Stimulated activated naive CD4-positive, alpha-beta T cell treated with Interleukin-2 at 50 U/mL for 16 hours (primary cell): ENCODE results near the gene THRAP3.
A peak's percentile ranks its signal among the peaks of the same experiment; 100 is the strongest.
"Not testable (repeated sequence)": the region's sequence is repeated elsewhere in the genome, so short reads cannot be mapped to it uniquely, and the experiment has no call there.

Experiments
- DNase-seq: peaks from one replicate; lab custom pipeline; 2025; lab: John Stamatoyannopoulos, UW

Gene THRAP3

DNA sequence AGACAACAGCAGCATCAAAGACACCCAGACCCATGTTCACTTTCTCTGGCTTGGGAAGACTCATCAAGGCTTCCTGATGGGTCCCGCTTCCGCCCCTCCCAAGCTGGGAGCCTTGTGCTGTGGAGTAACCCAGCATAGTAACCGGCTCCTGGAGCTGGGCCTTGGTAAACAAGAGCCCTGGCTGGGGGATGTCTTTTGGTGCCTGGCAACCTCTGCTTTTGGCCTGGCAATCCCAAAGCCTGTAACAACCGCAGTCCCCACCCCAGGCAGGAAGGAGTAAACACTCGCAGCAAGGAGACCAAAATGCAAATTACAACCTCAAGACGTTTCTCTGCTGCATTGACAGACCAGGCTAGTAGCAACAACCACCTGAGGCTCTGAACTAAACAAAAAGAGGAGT lies 16.9 kb upstream of the THRAP3 start:
- no peak for DNase-seq

DNA sequence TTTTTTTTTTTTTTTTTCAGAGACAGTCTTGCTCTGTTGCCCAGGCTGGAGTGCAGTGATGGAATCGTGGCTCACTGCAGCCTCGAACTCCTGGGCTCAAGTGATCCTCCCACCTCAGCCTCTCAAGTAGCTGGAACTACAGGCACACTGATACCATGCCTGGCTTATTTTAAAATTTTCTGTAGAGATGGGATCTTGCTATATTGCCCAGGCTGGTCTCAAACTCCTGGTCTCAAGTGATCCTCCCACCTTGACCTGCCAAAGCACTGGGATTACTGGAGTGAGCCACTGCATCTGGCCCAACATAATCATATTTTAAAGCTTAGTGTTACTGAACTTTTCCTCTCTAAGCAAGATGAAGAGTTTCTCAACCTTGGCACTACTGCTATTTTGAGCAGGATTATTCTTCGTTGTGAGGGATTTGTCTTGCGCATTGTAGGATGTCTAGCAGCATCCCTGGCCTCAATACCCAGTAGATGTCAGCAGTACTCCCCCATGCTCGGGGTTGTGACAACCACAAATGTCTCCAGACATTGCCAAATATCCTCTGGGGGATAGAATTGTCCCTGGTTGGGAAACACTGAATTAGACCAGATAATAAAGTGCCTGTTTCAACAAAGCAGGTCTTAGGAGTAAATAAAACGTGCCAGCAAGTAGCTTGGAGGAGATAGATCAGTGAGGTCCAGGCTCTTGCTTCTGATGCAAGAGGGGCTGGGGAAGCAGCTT lies 15.1 kb upstream of the THRAP3 start:
- DNase-seq, result no peak

DNA sequence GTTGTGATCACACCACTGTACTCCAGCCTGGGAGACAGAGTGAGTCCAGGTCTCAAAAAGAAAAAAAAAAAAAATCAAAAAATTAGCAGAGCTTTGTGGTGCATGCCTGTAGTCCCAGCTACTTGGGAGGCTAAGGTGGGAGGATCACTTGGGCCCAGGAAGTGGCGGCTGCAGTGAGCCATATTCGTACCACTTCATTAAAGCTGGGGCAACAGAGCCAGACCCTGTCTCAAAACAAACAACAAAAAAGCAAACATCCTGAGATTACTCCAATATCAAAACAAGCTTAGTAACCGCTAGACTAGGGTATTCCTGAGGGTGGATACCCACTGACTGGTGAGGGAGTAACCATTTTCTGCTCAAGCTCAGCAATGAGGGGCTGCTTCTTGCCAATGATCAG lies 12.9 kb upstream of the THRAP3 start:
- DNase-seq, result no peak

DNA sequence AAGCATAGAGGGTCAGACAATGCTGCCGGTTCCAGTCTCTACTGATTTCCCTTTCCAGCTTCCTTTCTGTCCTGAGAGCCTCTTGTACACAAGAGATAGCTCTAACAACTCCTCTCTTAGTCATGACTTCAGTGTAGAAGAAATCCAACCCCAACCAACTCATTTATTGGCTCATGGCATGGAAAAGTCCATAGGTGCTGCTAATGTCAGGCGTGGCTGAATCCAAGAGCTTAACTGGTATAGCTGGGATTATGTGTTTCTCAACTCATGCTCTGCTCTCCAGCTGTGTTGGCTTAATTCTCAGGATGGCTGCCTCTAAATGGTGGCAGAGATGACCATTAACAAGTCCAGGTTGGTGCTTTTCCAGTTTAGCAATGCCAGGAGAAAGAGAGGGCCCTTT lies 12.4 kb upstream of the THRAP3 start:
- no peak for DNase-seq

DNA sequence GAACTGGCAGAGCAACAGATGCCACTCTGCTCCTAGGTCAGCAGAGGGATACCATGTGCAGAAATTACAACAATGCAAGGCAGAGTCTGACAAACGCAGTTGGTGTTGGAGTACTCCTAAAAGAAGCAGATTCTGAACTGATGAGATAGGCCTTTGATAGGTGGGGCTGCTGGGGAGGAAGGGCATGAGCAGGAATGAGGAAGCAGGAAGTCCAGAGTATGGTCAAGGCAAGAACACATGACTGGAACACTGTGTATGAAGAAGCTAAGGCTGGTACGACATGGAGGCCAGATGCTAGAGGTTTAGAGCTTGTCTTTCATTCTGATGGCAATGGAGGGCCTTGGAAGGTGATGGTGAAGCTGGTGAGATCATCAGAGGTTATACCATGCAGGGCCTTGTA lies 11.5 kb upstream of the THRAP3 start:
- DNase-seq, result no peak

DNA sequence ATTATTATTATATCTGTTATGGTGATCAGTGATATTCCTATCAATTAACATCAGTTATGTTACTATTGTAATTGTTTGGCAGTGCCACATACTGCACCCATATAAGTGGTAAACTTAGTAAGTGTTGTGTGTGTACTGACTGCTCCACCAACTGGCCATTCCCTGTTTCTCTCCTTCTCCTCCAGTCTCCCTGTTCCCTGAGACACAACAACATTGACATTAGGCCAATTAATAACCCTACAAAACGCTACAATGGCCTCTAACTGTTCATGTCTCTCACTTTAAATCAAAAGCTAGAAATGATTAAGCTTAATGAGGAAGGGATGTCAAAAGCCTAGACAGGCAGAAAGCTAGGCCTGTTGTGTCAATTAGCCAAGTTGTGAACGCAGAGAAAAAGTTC lies 6.6 kb upstream of the THRAP3 start:
- DNase-seq, result no peak

DNA sequence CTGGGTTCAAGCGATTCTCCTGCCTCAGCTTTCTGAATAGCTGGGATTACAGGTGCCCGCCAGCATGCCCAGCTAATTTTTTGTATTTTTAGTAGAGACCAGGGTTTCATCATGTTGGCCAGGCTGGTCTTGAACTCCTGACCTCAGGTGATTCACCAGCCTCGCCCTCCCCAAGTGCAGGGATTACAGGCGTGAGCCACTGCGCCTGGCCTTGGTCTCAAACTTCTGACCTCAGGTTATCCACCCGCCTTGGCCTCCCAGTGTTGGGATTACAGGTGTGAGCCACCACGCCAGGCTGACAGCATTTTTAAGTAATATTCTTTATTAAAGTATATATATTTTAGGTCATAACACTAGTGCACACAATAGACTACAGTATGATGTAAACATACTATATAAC lies 2.3 kb upstream of the THRAP3 start:
- not testable (repeated sequence) for DNase-seq

DNA sequence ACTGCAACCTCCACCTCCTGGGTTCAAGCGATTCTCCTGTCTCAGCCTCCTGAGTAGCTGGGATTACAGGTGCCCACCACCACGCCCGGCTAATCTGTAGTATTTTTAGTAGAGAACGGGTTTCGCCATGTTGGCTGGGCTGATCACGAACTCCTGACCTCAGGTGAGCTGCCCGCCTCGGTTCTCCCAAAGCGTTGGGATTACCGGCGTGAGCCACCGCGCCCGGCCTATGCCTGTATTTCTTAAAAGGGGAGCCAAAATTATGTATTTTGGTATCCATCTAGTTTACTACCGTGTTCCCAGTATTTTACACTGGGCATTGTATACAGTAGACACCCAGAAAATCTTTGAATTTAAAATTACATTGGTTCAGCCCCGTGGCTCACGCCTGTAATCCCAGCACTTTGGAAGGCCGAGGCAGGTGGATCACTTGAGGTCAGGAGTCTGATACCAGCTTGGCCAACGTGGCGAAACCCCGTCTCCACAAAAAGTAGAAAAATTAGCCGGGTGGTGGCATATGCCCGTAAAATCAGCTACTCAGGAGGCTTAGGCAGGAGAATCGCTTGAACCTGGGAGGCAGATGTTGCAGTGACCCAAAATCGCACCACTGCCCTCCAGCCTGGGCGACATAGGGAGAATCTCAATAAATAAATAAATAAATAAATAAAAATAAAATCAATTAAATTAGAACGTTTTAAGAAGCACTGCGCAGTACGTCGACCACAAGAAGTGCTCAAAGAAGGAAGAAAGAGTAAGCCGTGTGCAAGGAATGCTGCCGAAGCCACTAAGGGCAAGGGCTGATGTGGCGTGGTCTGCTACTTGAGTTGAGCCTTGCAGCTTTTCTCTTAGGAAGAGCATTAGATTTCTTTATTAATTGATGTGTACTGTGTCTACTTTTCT lies 1.5 kb upstream of the THRAP3 start:
- no peak for DNase-seq

DNA sequence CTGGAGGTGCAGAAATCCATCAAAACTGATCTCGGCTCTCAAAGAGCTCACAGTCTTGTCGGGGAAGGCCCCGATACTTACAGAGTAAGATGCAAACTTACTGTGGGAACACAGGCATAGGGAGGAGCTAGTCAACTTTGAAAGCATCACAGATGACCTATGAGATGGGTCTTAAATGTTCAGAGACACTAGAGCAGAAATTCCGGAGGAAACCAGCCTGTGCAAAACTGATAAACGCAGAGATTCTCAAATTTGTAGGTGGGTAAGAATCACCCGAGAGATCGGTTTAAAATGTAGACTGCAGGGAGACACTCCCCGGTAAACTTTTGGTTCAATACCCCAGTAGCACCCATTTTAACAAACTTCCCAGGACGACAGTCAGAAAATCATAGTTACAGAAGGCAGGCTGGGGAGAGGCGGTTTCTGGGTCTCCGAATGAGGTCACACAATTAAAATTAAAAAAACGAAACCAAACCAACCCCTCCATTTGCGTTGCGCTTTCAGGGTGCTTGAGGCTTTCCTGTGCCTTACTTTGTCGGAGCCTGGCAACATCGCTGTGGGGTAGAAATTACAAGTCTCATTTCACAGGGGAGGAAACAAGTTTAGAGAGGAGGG lies 755 bp upstream of the THRAP3 start:
- DNase-seq, result peak; percentile 73

DNA sequence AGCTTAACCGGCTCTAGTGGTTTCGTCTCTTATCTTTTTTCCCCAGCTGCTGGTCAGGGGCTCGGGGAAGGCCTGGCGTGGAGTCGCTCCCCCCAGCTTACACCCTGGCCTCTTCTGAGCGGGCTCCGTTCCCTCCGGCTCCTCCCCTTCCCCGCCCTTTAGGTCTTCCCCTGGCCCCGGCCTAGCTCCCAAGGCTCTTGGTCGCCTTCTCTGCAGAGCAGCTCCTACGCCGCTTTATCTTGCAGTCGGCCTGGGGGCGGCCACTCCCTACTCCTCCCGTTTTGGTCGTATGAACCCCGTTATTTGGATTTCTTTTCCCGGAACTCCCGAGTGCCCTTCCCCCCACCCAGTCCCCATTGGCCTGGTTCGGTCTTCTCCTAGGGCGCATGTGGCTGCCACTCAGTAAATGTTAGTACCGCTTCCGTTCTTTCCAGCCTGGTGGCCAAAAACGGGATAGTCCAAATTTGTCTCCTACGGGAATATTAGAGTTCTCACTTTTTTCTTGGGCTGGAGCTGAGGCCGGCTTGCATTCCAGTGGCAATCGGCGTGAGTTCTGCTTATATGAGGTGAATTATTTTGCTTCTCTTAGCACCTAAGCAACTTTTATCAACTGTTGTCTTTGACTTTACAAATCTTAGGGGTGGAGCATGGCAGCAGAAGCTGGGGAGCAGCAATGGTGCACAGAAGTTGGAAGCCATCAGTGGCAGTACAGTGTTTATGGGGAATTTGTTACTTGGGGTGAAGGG lies 467 bp downstream of the THRAP3 start:
- peak; percentile 90 for DNase-seq

DNA sequence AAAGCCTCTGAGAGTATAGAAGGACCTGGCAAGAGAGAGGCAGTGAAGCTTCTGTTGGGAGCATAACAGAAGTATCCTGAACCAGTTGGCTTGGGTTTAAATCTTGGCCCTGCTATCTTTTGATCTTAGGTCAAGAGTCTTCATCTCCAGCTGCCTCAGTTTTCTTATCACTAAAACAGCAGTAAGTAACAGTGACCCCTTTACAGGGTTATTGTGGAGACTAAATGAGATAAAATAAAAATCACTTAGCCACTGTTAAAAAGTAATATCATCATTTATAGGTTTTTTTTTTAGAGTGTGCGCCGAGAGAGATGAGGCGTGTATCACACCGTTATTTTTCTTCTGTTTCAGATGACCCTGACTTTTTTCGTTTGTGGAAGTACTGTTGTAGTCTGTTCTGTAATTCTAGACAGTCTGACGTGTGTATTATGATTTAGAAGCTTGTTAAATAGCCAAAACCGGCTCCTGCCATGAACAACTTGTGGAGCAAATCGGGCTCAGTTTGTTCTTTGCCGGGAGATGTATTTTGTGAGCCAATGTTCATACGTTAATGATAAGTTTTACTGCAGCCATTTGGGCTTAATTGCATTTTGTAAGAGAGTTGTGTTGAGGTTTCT lies 1.1 kb downstream of the THRAP3 start:
- DNase-seq, result no peak

DNA sequence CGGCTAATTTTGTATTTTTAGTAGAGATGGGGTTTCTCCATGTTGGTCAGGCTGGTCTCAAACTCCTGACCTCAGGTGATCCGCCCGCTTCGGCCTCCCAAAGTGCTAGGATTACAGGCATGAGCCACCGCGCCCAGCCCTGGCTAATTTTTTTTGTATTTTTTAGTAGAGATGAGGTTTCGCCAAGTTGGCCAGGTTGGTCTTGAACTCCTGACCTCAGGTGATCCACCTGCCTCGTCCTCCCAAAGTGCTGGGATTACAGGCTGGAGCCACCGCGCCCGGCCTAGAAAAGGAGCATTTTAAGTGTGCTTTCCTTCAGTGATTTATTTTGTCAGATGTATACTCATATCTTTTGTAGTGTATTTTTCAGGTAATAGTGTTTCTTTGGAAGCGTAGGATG lies 6.0 kb downstream of the THRAP3 start:
- not testable (repeated sequence) for DNase-seq

DNA sequence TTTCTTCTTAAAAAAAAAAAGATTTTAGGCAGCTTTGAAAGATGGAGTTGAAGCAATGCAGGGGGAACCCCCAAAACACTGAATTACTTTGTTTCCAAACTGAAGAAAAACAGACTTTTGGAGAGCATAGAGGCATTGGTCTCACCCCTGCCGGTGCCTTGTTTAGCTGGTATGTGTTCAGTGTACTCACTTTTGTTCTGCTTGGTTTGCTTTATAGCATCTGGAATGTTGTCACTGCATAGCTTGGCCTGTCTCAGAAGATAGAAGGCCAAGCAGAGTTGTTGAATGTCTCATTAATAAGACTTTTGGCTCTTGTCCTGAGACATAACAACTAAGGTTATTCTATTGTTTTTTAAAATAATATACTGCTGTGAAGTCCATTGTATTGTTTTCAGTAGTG lies 6.9 kb downstream of the THRAP3 start:
- DNase-seq, result no peak

DNA sequence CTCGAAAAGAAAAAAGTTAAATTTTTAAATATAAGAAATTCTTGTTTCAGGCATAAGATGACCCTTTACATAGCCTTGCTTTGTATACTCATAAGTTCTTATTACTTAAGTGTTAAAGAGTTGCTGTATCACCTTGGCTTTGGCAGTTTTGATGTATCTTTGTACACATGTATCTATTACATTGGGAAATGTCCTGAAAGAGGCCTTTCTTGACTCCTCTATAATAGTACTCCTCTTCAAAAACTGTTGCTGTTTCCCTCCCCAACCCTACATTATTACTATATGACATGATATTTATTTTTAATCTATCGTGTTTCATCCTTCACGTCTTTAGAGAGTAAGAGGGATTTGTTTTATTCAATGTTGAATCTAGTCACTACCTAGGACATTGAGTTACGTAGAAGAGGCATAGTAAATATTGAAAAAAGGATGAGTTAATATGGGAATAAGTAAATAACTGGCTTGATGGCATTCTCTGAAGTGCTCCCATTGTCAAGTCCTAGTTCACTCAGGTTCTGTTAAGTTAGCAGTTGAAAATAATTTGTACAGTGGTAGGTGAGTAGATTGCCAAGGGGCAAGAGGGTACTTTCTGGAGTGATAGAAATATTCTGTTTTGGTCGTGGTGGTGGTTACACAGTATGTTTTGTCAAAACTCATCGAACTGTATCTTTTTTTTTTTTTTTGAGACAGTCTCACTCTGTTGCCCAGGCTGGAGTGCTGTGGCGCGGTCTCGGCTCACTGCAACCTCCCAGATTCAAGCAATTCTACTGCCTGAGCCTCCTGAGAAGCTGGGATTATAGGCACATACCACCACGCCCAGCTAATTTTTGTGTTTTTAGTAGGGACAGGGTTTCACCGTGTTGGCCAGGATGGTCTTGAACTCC lies 8.2 kb downstream of the THRAP3 start:
- no peak for DNase-seq

DNA sequence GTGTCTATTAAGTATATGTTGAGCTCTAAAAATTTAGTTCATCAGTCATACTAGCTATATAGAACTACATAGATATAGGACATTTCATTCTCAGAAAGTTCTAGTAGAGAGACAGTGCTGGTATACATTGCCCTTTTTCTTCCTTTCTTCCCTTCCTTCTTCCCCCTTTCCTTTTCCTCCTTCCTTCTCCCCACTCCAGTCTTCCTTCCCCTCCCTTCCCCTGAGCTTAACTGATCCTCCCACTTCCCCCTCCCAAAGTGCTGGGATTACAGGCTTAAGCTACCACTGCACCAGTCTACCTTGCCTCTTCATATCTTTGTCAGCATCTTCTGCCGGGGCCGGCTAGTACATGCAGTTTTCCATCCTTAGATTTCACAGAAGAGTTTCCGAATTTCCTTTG lies 12.1 kb downstream of the THRAP3 start:
- DNase-seq, result no peak

DNA sequence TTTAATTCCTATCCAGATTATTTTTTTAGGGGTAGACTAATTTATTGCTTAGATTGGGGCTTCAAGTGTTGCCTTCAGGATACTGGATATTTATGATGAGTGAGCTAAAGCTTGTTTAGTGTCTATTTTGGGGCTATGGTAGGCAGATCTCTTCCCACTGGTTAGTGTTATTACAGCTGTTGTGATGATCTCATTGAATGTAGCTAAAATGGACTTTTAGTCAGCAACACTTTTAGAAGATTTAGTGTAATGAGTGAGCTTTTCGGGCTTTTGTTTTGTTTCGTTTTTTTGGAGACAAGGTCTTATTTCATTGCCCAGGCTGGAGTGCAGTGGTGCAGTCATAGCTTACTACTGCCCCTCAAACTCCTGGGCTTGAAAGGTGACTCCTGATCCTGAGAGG lies 14.2 kb downstream of the THRAP3 start:
- DNase-seq, result no peak

DNA sequence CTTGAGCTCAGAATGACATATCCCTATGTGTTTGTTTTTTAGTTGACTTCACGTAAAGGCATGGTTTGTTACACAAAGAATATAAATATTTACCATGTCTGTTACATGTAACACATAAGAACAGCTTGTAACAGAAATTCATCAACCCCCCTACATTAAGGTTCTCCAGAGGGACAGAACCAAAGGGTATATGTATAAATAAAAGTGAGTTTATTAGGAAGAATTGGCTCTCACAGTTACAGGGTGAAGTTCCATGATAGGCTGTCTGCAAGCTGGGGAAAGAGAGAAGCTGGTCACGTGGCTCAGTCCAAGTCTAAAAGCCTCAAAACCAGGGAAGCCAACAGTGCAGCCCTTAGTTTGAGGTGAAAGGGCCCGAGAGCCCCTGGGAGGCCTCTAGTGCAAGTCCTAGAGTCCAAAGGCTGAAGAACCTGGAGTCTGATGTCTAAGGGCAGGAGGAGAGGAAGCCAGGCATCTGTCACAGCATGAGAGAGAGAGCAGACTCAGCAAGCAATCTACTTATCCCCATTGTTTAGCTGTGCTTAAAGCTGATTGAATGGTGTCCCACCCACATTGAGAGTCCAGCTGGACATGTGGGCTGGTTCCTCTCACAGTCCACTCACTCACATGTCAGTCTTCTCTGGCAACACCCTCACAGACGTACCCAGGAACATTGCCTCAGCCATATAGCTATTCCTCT lies 15.8 kb downstream of the THRAP3 start:
- no peak for DNase-seq

DNA sequence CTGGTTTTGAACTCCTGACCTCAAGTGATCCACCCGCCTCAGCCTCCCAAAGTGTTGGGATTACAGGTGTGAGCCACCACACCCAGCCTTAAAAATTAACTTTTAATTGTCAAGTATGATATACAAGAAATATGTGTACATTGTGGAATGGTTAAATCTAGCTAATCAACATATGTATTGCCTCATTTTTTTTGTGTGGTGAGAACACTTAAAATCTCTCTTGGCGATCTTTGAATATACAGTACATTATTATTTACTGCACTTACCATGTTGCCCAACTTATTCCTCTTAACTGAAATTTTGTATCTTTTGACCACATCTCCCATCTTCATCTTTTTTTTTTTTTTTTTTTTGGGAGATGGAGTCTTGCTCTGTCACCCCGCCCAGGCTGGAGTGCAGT lies 23.3 kb downstream of the THRAP3 start:
- DNase-seq, result no peak

DNA sequence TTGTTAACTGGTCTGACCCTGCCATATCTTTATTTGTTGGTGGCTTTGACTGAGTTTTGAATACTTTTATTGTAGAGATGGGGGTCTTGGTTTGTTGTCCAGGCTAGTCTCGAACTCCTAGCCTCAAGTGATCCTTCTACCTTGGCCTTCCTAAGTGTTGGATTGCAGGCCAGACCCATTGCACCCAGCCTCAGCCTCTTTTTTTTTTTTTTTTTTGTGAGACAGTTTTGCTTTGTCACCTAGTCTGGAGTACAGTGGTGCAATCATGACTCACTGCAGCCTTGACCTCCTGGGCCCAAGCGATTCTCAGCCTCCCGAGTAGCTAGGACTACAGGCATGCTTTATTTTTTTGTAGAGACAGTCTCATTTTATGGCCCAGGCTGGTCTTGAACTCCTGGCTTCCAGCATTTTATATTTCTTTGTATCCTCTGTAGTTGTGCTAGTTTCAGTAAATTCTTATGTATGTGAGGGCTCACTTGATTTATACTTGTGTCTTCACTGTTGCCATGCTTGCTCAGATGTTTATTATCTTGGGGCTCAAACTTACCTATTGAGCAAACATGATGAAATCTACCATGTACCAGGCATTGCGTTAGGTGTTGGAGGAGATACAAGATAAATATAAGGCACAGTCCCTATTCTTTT lies 24.1 kb downstream of the THRAP3 start:
- DNase-seq, result no peak
